Mesenchymal stem cell (in vitro differentiated cells and primary cell): Measurements from ENCODE around the gene RPS13.
"Not testable (repeated sequence)": the region's sequence is repeated elsewhere in the genome, so short reads cannot be mapped to it uniquely, and the experiment has no call there.

Source experiments
- DNase-seq: peaks from one replicate; pipeline ENCODE4 v3.0.0-alpha.2; 2013
- H2AFZ ChIP-seq: one replicate; pipeline ENCODE4 v1.6.1; 2013; ENCODE audit warnings: low read depth, mild to moderate bottlenecking, control low read depth, inconsistent platforms, low read length, moderate library complexity
- H2AK5ac ChIP-seq: 2 replicates; pipeline ENCODE4 v1.6.1; 2013; ENCODE audit warnings: low read length, moderate library complexity, mild to moderate bottlenecking, inconsistent platforms; ENCODE audit not compliant: severe bottlenecking
- H2BK120ac ChIP-seq: one replicate; pipeline ENCODE4 v1.6.1; 2013; ENCODE audit warnings: low read depth, mild to moderate bottlenecking, inconsistent platforms, low read length, moderate library complexity
- H2BK12ac ChIP-seq, 2 experiments: one replicate each; pipeline ENCODE4 v1.6.1; 2013; ENCODE audit warnings: inconsistent platforms in 2 of 2, low read length in 2 of 2, mild to moderate bottlenecking in 2 of 2, moderate library complexity in 2 of 2, control low read depth in 1 of 2
- H2BK15ac ChIP-seq: one replicate; pipeline ENCODE4 v1.6.1; 2013; ENCODE audit warnings: mild to moderate bottlenecking, low read depth, inconsistent platforms; ENCODE audit not compliant: poor library complexity, severe bottlenecking
- H2BK5ac ChIP-seq: 2 replicates; pipeline ENCODE4 v1.6.1; 2013; ENCODE audit warnings: low read depth, mild to moderate bottlenecking, low read length, control low read depth, inconsistent platforms; ENCODE audit not compliant: poor library complexity, severe bottlenecking
- H3K14ac ChIP-seq, 2 experiments: one replicate each; pipeline ENCODE4 v1.6.1; 2013; ENCODE audit warnings: inconsistent platforms in 2 of 2, low read length in 2 of 2, control low read depth in 1 of 2, mild to moderate bottlenecking in 1 of 2, moderate library complexity in 1 of 2
- H3K18ac ChIP-seq, 2 experiments: one replicate each; pipeline ENCODE4 v1.6.1; 2013; ENCODE audit warnings: inconsistent platforms in 2 of 2, low read length in 2 of 2, control low read depth in 1 of 2, low read depth in 1 of 2, mild to moderate bottlenecking in 1 of 2
- H3K23ac ChIP-seq, 2 experiments: one replicate each; pipeline ENCODE4 v1.6.1; 2013; ENCODE audit warnings: inconsistent platforms in 2 of 2, low read length in 2 of 2, mild to moderate bottlenecking in 2 of 2, moderate library complexity in 2 of 2, control low read depth in 1 of 2
- H3K27ac ChIP-seq: 2 replicates; pipeline ENCODE4 v1.5.1; 2013; ENCODE audit warnings: mild to moderate bottlenecking, moderate library complexity, low read length, control low read depth, inconsistent platforms; ENCODE audit not compliant: poor library complexity, severe bottlenecking
- H3K27me3 ChIP-seq, 2 experiments: 2 replicates each; pipeline versions ENCODE4 v1.6.1 to v1.7.0; 2013; ENCODE audit warnings: low read length in 2 of 2, mild to moderate bottlenecking in 2 of 2, moderate library complexity in 2 of 2, control low read depth in 1 of 2, inconsistent platforms in 1 of 2; ENCODE audit not compliant: control insufficient read depth in 1 of 2, insufficient read depth in 1 of 2
- H3K36me3 ChIP-seq, 2 experiments: 2 replicates each; pipeline versions ENCODE4 v1.6.1 to v1.7.0; 2013; ENCODE audit warnings: low read length in 2 of 2, control low read depth in 1 of 2, inconsistent platforms in 1 of 2, low read depth in 1 of 2, mild to moderate bottlenecking in 1 of 2; ENCODE audit not compliant: insufficient read depth in 2 of 2, control insufficient read depth in 1 of 2
- H3K4ac ChIP-seq, 2 experiments: one replicate each; pipeline ENCODE4 v1.6.1; 2013; ENCODE audit warnings: inconsistent platforms in 2 of 2, low read length in 2 of 2, mild to moderate bottlenecking in 2 of 2, moderate library complexity in 2 of 2, control low read depth in 1 of 2, low read depth in 1 of 2
- H3K4me1 ChIP-seq: 2 replicates; pipeline ENCODE4 v1.6.1; 2013; ENCODE audit warnings: low read depth, low read length, control low read depth; ENCODE audit not compliant: control insufficient read depth, insufficient read depth
- H3K4me2 ChIP-seq: 2 replicates; pipeline ENCODE4 v1.6.1; 2013; ENCODE audit warnings: low read length, mild to moderate bottlenecking, inconsistent platforms; ENCODE audit not compliant: poor library complexity, severe bottlenecking
- H3K4me3 ChIP-seq, 2 experiments: 2 replicates each; pipeline versions ENCODE4 v1.5.1 to v1.7.0; 2013; ENCODE audit warnings: low read length in 2 of 2, mild to moderate bottlenecking in 2 of 2, control low read depth in 1 of 2, low read depth in 1 of 2; ENCODE audit not compliant: insufficient read depth in 1 of 2
- H3K79me1 ChIP-seq: replicated peaks from 2 replicates; pipeline ENCODE4 v1.6.1; 2013; ENCODE audit warnings: mild to moderate bottlenecking, control low read depth, low read length, inconsistent platforms; ENCODE audit not compliant: poor library complexity, severe bottlenecking
- H3K9ac ChIP-seq: 2 replicates; pipeline ENCODE4 v1.7.0; 2013; ENCODE audit warnings: mild to moderate bottlenecking, low read length, moderate library complexity
- H3K9me3 ChIP-seq: 2 replicates; pipeline ENCODE4 v1.7.0; 2013; ENCODE audit warnings: mild to moderate bottlenecking, low read length; ENCODE audit not compliant: control insufficient read depth
- H4K8ac ChIP-seq: one replicate; pipeline ENCODE4 v1.6.1; 2013; ENCODE audit warnings: inconsistent platforms, mild to moderate bottlenecking, low read length, moderate library complexity
- H4K91ac ChIP-seq: one replicate; pipeline ENCODE4 v1.6.1; 2013; ENCODE audit warnings: mild to moderate bottlenecking, low read length, inconsistent platforms
- WGBS: methylation state at CpG from one replicate; pipeline ENCODE4 v1.1.7; 2013; ENCODE audit warnings: mixed read lengths; 5-methylcytosine and 5-hydroxymethylcytosine counted together

Gene RPS13

GRCh38 chr11:17098038-17098437, 20.6 kb upstream of the RPS13 start:
- Histone ChIP-seq H3K4me2 (no peak overlapping the region), H4K8ac (no peak overlapping the region), H3K79me1 (peaks cover 3% of the 10 kb centered on the region), H2BK12ac (no peak overlapping the region), H3K23ac (no peak overlapping the region), H2BK5ac (no peak overlapping the region), H3K9ac (no peak overlapping the region), H3K4ac (no peak overlapping the region), H2BK120ac (no peak overlapping the region), H3K4me3 (no peak overlapping the region), H2BK15ac (no peak overlapping the region), H3K9me3 (no peaks in the 10 kb centered on the region), H2AFZ (no peak overlapping the region), H3K27me3 (no peaks in the 10 kb centered on the region), H2AK5ac (no peak overlapping the region), H3K36me3 (peaks cover 21 to 61% of the 10 kb centered on the region in 2 experiments), H3K14ac (no peak overlapping the region), H4K91ac (no peak overlapping the region), H3K27ac (no peak overlapping the region), H3K4me1 (no peaks in the 10 kb centered on the region), H3K18ac (no peak overlapping the region)
- DNase-seq, result no peak
- WGBS, result 88% methylated on average over 1 of the region's 1 CpG

DNA sequence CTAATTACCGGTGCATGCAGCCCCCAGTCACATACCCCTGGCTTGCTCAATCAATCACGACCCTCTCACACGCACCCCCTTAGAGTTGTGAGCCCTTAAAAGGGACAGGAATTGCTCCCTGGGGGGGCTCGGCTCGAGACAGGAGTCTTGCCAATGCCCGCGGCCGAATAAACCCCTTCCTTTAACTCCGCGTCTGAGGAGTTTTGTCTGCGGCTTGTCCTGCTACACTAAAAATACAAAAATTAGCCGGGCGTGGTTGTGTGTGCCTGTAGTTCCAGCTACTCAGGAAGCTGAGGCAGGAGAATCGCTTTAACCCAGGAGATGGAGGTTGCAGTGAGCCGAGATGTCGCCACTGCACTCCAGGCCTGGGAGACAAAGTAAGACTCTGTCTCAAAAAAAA, 8.5 kb upstream of the RPS13 start:
- WGBS, result 90% methylated on average over 14 of the region's 16 CpGs
- H3K4me1 ChIP-seq, H3K4ac ChIP-seq, H2BK12ac ChIP-seq, H4K8ac ChIP-seq, H3K9me3 ChIP-seq, H3K79me1 ChIP-seq, H2BK5ac ChIP-seq, H3K4me3 ChIP-seq, H3K27ac ChIP-seq, H3K9ac ChIP-seq, H2AK5ac ChIP-seq, H3K18ac ChIP-seq, H4K91ac ChIP-seq, H2BK120ac ChIP-seq, H2BK15ac ChIP-seq, H3K23ac ChIP-seq, H2AFZ ChIP-seq, H3K4me2 ChIP-seq, H3K14ac ChIP-seq, H3K27me3 ChIP-seq, DNase-seq: not testable (repeated sequence)
- peaks cover 11 to 35% of the 10 kb centered on the region in 2 experiments for H3K36me3 ChIP-seq

DNA sequence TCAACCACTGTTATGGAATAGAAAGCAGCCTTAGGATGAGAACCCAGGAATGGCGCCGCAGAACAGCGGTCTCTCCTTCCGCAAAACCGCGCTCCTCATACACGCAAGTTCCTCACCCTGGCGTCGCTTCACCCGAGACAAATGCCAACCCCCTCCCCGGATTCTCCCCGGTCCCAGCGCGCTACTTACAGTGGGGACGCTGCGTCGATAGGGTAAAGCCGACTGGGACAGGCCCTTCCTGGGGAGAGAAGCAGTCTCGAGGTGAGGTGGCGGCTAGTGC, 287 bp downstream of the RPS13 start:
- no peak overlapping the region for H2BK12ac ChIP-seq

DNA sequence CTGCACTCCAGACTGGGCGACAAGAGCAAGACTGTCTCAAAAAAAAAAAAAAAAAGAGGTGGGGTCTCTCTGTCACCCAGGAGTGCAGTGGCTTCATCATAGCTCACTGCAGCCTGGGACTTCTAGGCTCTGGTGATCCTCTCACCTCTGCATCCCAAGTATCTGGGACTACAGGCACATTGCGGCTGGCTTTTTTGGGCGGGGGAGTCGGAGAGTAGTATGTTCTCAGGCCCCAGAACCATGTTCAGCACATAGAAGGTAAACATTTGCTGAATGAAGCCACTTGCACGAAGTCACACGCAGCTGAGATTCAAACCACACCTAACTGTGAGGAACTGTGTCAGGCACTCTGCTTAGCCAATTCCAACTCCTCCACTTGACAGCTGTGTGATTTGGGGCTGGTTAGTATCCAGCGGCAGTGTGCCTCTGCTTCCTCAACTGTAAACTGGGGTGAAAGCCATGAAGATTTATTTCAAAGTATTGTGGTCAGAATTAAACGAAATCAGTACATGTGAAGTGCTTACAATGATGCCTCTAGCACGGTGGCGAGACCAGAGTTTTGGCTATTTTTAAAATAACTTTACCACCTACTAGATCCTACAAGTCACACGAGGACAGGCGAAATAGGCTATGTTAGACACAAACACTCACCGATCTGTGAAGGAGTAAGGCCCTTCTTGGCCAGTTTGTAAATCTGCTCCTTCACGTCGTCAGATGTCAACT, 789 bp downstream of the RPS13 start:
- peak overlapping the region; percentile 72 for H3K27ac ChIP-seq
- DNase-seq, result peak; percentile 44
- peaks cover 18 to 38% of the 10 kb centered on the region in 2 experiments for H3K36me3 ChIP-seq

More for the DNA sequence above, 287 bp downstream of the RPS13 start:
- Histone ChIP-seq H3K79me1 (peaks cover 8% of the 10 kb centered on the region), H3K4ac (peak overlapping the region; percentile 50 to 89), H3K14ac (peak overlapping the region in 1 of 2 experiments; percentile 96), H2AFZ (peak overlapping the region; percentile 11), H3K4me3 (peak overlapping the region; percentile 85 to 95), H2BK15ac (peak overlapping the region; percentile 66), H2AK5ac (no peak overlapping the region), H3K27ac (peak overlapping the region; percentile 72), H3K18ac (peak overlapping the region; percentile 55 to 96), H3K27me3 (no peaks in the 10 kb centered on the region), H3K9me3 (no peaks in the 10 kb centered on the region), H3K9ac (peak overlapping the region; percentile 99), H3K4me1 (peaks cover 13% of the 10 kb centered on the region), H2BK120ac (no peak overlapping the region), H3K23ac (peak overlapping the region in 1 of 2 experiments; percentile 78), H4K91ac (peak overlapping the region; percentile 62), H3K4me2 (peak overlapping the region; percentile 79), H3K36me3 (peaks cover 17 to 37% of the 10 kb centered on the region in 2 experiments), H2BK5ac (no peak overlapping the region), H4K8ac (peak overlapping the region; percentile 33)
- 1% methylated on average over 16 of the region's 20 CpGs for WGBS
- no peak for DNase-seq

More for the DNA sequence above, 789 bp downstream of the RPS13 start:
- peak overlapping the region; percentile 99 for H3K9ac ChIP-seq
- peak overlapping the region in 1 of 2 experiments; percentile 96 for H3K14ac ChIP-seq
- H3K4me1 ChIP-seq, result peaks cover 13% of the 10 kb centered on the region
- H2BK120ac ChIP-seq, result no peak overlapping the region
- no peak overlapping the region for H2AK5ac ChIP-seq
- H3K4me3 ChIP-seq, result peak overlapping the region; percentile 85 to 95
- 22% methylated on average over 14 of the region's 15 CpGs for WGBS
- no peak overlapping the region for H4K8ac ChIP-seq
- no peak overlapping the region for H2BK5ac ChIP-seq
- no peaks in the 10 kb centered on the region for H3K9me3 ChIP-seq
- peak overlapping the region in 1 of 2 experiments; percentile 63 for H3K4ac ChIP-seq
- no peak overlapping the region for H2BK15ac ChIP-seq
- H2AFZ ChIP-seq, result no peak overlapping the region
- no peak overlapping the region for H4K91ac ChIP-seq
- H3K23ac ChIP-seq, result no peak overlapping the region
- peak overlapping the region in 1 of 2 experiments; percentile 74 for H2BK12ac ChIP-seq
- H3K79me1 ChIP-seq, result peaks cover 8% of the 10 kb centered on the region
- peak overlapping the region; percentile 79 for H3K4me2 ChIP-seq
- H3K18ac ChIP-seq, result peak overlapping the region; percentile 48 to 96
- H3K27me3 ChIP-seq, result no peaks in the 10 kb centered on the region
